ENCODE measurements around the gene TKTL1.

DNA sequence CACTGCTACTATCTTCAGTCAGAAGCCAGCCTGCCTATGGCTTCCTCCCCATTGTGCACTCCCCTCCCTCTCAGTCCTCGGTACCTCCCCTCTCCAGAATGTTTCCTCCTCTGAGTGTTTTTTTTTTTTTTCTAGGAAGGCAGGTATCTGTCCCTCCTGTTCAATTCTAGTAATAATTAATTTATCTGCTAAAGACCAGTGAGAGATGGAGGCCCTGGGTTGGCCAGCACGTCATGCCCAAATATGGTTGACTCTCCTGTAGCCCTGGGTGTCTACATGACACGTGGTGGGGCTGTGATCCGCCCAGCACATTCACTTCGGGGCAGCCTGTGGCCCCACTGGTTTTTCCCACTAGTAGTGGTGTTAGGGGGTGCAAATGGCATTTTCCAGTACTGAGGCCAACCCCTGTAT, 77.0 kb downstream of the TKTL1 start:
- TF ChIP-seq CTCF (IDR thresholded peaks at IDR 0.05) (no peak), EZH2 (IDR thresholded peaks at IDR 0.05) (no peak)

Data from neural progenitor cell (in vitro differentiated cells).